GM21825 (cell line): ENCODE measurements around the gene CACNA1G.

Experiments
- ATAC-seq: cut with Tn5 transposase; IDR thresholded peaks from one replicate; pipeline ENCODE4 v1.9.1; 2021; ENCODE audit warnings: mild to moderate bottlenecking, moderate library complexity; ENCODE audit not compliant: unreplicated experiment

The CACNA1G gene

DNA sequence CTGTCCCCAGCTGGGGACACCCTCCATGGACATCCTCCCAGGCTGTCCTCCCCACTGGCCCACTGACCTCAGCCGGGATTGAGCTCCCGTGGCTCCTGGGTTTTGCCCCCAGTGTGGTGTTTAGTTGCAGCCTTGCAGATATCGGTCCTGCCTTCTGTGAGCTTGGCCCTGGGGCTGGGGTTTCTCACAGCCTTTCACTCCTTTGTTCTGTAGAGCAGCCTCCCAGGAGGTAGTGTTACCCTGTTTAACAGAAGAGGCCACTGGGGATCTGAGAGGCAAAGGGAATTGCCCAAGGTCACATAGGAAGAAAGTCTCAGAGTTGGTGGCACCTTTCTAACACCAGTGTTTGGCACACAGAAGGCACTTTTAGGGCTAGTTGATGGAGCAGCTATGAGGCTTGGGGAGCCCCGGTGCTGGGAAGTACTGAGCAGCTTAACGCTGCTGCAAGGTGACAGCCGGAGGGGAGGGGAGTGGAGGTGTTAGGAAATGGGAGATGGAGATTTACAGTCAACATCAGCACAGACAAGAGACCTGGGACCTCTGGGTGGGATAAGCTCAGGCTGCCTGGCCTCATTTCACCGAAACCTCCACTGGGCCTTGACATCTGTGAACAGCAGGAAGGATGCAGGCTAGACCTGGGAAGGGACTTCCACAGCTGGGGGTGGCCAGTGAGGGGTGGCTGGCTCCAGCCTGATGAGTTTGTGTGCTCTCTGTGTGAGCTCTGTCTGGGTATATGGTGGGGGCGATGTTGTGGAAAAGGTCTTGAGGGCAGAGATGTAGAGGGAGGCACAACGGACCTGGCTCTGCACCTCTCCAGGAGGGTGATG is 26.1 kb downstream of the CACNA1G start:
- no peak for ATAC-seq

GRCh38 chr17:50587571-50587970 is 27.1 kb downstream of the CACNA1G start:
- ATAC-seq, result no peak

GRCh38 chr17:50588391-50589049 is 28.0 kb downstream of the CACNA1G start:
- no peak for ATAC-seq

- no peak for ATAC-seq
Measured at GRCh38 chr17:50589095-50589705, 28.7 kb downstream of the CACNA1G start.

DNA sequence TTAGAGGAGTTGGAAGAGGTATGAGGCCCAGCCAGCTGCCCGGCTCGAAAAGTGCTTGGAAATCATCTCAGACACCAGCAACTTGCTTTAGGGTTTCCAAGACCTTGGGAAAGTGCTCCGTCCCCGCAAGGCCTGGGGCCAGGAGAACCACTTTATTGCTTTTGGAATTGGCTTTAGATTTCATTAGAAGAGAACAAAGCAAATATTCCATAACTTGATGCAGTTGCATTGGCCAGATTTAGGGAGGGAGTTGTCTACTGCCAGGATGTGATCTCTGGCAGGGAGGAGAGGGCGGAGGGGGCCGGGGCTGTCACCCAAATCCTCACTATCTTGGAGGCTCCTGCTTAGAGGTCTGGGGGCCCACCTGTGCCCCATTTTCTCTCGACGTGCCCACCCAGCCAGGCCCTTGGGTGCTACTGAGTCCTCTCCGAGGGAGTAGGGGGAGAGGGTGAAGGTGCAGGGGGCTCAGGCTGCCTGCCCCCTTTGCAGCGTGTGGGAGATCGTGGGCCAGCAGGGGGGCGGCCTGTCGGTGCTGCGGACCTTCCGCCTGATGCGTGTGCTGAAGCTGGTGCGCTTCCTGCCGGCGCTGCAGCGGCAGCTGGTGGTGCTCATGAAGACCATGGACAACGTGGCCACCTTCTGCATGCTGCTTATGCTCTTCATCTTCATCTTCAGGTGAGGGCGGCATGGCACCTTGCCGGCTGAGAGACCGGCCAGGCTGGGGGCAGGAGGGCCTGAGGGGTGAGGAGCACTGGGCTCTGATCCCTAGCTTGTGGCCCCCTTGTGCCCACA is 30.6 kb downstream of the CACNA1G start:
- no peak for ATAC-seq

DNA sequence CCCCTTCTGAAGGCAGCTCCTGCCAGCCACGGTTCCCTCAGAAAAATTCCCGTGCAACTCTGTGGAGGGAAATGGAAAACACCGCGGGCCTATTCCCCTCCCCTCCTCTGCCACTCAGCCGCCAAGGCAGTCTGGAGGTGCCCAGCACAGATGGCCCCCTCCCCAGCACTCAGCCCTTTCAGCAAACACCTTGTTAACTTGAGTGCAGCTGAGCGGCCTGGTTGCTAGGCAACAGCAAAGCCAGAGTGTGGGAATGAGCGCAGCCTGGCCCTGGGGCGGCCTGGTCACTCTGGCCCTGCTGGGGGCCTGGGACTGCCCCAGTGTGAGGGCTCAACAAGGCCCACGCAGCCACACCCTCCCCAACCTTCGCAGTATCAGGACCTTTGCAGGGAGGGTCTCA is 32.8 kb downstream of the CACNA1G start:
- ATAC-seq, result no peak

- no peak for ATAC-seq
Measured at GRCh38 chr17:50594128-50594823, 33.8 kb downstream of the CACNA1G start.

- ATAC-seq, result no peak
Measured at GRCh38 chr17:50594892-50595291, 34.4 kb downstream of the CACNA1G start.

GRCh38 chr17:50596191-50597037 is 35.9 kb downstream of the CACNA1G start:
- ATAC-seq, result no peak

- no peak for ATAC-seq
Measured at GRCh38 chr17:50598487-50598886, 38.0 kb downstream of the CACNA1G start.

GRCh38 chr17:50599606-50600005 is 39.1 kb downstream of the CACNA1G start:
- ATAC-seq, result no peak

DNA sequence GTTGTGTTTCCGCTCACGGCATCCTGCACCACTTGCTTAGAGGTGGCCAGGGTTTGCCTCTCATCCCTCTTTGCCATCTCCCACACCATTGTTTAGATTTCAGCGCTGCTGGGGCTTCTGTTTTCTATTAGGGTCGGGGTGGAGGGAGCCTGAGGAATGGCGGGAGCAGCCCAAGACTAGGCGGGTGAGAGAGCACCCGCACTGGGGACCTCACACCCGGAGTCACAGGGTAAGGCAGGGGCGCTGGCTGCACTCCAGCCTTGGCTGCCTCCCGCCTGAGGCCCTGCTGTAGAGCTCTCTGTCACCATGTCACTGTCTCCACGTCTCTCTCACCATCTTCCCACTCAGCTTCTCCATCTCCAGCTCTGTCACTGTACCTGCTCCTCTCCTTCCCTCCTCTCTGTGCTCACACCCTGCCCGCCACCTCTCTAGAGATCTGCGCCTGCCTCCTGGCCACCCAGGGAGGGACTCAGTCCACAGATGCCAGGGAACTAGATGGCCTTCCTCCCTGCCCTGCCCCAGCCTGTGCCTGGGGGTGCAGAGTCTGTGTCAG is 41.4 kb downstream of the CACNA1G start:
- ATAC-seq, result no peak

DNA sequence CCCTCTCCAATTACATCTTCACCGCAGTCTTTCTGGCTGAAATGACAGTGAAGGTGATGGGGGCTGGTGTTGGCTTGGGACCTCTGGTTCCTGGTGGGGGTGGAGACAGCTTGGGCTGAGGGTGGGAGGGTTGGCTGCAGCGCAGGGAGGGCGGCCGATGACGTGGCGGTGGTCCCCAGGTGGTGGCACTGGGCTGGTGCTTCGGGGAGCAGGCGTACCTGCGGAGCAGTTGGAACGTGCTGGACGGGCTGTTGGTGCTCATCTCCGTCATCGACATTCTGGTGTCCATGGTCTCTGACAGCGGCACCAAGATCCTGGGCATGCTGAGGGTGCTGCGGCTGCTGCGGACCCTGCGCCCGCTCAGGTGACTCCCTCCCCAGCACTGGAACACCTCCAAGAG is 42.3 kb downstream of the CACNA1G start:
- ATAC-seq, result no peak

DNA sequence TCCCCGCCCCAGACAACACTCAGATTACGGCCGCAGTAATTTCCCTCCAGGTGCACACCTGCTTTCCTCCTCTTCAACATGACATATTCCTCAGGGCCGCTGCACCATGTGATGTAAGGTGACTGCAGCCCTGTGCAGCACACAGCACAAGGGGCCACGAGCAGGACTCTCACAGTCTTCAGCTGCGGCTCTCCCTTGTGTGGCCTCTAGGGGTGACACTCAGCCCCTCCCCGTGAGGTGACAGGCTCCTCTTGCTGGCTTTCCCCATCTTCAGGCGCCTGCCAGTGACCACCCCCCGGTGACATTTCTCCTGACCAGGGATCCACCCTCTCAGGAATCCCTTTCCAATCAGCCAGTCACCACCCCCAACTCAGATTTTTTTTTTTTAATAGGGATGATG is 42.8 kb downstream of the CACNA1G start:
- ATAC-seq, result no peak

DNA sequence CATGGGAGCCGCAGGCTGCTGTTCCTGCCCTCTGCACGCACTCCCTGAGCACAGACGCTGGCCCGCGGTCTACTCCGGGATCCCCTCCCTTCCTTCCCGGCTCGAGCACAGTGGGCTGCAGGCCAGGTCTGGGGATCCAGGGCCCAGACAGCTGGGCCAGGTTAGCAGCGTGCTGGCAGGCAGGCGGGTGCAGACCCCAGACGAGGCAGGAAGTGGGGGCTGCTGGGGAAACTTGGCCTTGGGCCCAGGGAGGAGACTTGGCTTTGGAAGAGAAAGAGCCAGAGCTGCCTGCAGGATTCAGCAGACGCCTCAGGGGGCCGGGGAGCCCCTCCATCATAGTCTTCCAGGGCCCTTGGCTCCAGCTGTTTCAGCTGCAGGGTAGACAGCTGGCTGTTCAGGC is 44.0 kb downstream of the CACNA1G start:
- ATAC-seq, result no peak

GRCh38 chr17:50605429-50605828 is 44.9 kb downstream of the CACNA1G start:
- no peak for ATAC-seq

DNA sequence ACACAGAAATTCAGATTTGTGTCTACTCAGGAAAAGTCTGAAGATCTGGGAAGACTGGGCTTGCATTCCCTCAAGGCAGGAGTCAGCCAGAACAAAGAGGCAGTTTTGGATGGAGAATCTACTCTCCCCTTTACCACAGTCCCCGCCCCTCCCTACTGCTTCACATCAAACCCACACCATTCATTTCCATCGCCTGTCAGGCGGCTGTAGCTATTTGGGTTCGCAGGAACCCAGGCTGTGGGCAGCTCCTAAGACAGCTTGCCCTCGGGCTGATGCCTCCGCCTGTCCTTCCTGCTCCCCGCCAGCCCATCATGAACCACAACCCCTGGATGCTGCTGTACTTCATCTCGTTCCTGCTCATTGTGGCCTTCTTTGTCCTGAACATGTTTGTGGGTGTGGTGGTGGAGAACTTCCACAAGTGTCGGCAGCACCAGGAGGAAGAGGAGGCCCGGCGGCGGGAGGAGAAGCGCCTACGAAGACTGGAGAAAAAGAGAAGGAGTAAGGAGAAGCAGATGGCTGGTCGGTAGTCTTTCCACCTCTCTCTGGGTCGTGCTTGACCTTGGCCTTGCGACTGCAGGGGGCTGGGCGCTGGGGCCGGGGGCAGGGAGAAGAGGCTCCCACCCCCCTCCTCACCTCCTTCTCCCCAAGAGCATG is 47.1 kb downstream of the CACNA1G start:
- ATAC-seq, result no peak

DNA sequence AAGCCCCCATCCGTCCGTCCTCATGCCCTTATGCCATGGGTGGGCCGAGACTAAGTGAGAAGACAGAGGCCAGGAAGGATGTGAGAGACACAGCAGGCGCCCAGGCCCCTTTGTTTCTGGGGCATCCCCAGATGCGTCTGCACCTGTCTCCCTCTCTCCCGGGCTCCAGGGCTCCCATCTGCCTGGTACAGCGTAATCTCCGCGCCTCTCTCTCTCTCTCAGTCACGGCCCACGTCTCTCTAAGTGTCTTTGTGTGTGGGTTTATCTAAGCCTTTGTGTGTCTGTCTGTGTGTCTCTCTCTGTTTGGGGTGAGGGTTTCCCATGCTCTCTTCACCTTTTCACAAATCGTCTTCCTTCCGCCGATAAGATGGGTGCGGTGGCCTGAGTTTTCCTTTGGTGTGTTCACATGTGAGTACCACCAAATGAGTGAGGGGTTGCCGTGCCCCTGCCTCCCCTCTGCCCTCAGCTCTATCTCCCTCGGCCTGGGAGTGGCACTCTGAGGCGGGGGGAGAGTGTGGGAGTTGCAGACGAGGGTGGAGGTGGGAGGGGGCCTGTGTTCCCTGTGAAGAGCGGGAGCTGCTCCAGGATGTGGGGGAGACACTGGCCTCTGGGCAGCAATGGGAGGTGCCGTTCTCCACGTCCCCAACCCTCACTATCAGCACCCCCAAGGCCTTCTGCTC is 48.3 kb downstream of the CACNA1G start:
- no peak for ATAC-seq
